ENCODE results near the gene UBE3B.

Gene UBE3B

DNA sequence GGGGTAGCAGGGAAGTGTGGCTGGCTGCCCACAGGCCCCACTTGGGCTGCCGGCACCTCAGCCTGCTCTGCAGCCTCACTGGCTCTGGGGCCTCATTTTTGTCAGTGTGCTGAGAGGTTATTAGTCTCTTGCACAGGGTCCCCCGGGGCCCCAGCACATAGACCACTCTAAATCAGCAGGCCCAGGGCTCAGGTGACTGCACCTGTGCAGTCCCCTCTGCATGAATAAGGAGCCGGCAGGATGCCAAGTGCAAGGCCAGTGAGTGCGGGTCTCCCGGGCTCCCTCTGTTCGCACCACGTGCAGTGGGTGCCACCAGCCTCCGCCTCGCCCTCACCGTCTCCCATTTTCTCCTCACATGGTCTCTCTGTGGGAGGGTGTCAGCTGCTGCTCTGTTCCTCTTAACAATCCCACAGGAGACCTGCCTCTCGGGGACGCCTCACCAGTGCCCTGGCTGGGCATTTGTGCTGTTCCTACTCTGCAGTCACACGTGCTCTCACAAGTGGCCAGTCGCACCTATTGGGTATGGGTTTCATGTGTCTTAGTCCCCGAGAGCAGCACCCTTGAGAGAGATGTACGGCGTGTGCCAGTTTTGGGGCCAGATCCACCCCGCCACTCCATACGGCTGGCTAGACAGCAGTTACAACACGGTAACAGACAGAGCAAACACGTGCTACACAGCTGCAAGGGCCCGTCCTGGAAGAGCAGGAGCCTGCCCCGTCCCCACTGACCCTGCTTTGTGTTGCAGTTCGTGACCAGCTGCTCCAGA, 55.5 kb downstream of the UBE3B start:
- no peak overlapping the region for H3K27ac ChIP-seq (ENCODE audit: low read depth, low read length)
- H3K9ac ChIP-seq (ENCODE audit: low read length) = no peak overlapping the region
- H3K4me1 ChIP-seq (ENCODE audit: control insufficient read depth, insufficient read depth, low read length) = no peaks in the 10 kb centered on the region
- no peaks in the 10 kb centered on the region for H3K27me3 ChIP-seq (ENCODE audit: control insufficient read depth, insufficient read depth, low read length)
- H3K4me3 ChIP-seq (ENCODE audit: low read length) = no peak overlapping the region
- H3K36me3 ChIP-seq (ENCODE audit: control insufficient read depth, insufficient read depth, low read length) = peaks cover 26% of the 10 kb centered on the region

GRCh38 chr12:109533487-109533740, 56.0 kb downstream of the UBE3B start:
- Histone ChIP-seq H3K4me3 (ENCODE audit: low read length) (no peak overlapping the region), H3K27ac (ENCODE audit: low read depth, low read length) (no peak overlapping the region), H3K9ac (ENCODE audit: low read length) (no peak overlapping the region), H3K27me3 (ENCODE audit: control insufficient read depth, insufficient read depth, low read length) (no peaks in the 10 kb centered on the region), H3K4me1 (ENCODE audit: control insufficient read depth, insufficient read depth, low read length) (no peaks in the 10 kb centered on the region), H3K36me3 (ENCODE audit: control insufficient read depth, insufficient read depth, low read length) (peaks cover 24% of the 10 kb centered on the region)

- Histone ChIP-seq H3K9ac (ENCODE audit: low read length) (no peak overlapping the region), H3K4me3 (ENCODE audit: low read length) (no peak overlapping the region), H3K4me1 (ENCODE audit: control insufficient read depth, insufficient read depth, low read length) (no peaks in the 10 kb centered on the region), H3K36me3 (ENCODE audit: control insufficient read depth, insufficient read depth, low read length) (peaks cover 24% of the 10 kb centered on the region), H3K27ac (ENCODE audit: low read depth, low read length) (no peak overlapping the region), H3K27me3 (ENCODE audit: control insufficient read depth, insufficient read depth, low read length) (no peaks in the 10 kb centered on the region)
These were observed 57.0 kb downstream of the UBE3B start for GRCh38 chr12:109534456-109534855.

DNA sequence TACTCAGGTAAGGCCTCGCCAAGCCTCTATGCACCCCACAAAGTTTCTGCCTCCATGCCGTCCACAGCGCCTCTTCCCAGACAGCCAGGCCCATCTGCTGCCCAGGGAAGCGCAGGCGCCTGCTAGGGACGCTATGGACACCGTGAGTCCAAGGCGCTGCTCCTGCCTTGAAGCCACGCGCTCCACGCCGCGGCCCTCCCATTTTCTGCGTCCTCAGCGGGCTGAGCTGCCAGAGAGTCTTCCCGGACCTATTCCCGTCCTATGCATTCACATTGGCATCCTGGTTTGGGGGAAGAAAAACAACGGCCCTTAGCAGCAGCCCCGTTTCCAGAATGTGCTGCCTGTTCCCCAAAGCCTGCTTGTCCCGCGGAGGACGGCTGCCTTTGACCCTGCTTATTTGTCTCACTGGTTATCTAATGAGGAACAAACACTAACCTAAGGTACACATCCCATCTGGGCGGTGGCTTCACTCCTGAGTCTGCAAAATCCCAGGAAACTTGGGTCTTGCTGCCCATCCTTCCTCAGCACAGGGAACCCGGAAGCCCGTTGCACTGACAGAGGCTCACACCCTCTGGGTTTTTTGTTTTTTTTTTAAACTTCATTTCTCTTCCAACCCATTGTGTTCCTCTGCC, 57.9 kb downstream of the UBE3B start:
- H3K4me3 ChIP-seq (ENCODE audit: low read length) = no peak overlapping the region
- H3K36me3 ChIP-seq (ENCODE audit: control insufficient read depth, insufficient read depth, low read length) = peaks cover 20% of the 10 kb centered on the region
- no peaks in the 10 kb centered on the region for H3K27me3 ChIP-seq (ENCODE audit: control insufficient read depth, insufficient read depth, low read length)
- H3K27ac ChIP-seq (ENCODE audit: low read depth, low read length) = no peak overlapping the region
- H3K4me1 ChIP-seq (ENCODE audit: control insufficient read depth, insufficient read depth, low read length) = no peaks in the 10 kb centered on the region
- no peak overlapping the region for H3K9ac ChIP-seq (ENCODE audit: low read length)

- no peaks in the 10 kb centered on the region for H3K4me1 ChIP-seq (ENCODE audit: control insufficient read depth, insufficient read depth, low read length)
- H3K9ac ChIP-seq (ENCODE audit: low read length) = no peak overlapping the region
- H3K36me3 ChIP-seq (ENCODE audit: control insufficient read depth, insufficient read depth, low read length) = peaks cover 16% of the 10 kb centered on the region
- H3K27ac ChIP-seq (ENCODE audit: low read depth, low read length) = no peak overlapping the region
- H3K4me3 ChIP-seq (ENCODE audit: low read length) = no peak overlapping the region
- H3K27me3 ChIP-seq (ENCODE audit: control insufficient read depth, insufficient read depth, low read length) = no peaks in the 10 kb centered on the region
These were observed 58.4 kb downstream of the UBE3B start for GRCh38 chr12:109535863-109536250.

GRCh38 chr12:109537136-109537535, 59.7 kb downstream of the UBE3B start:
- Histone ChIP-seq H3K27ac (ENCODE audit: low read depth, low read length) (no peak overlapping the region), H3K9ac (ENCODE audit: low read length) (no peak overlapping the region), H3K27me3 (ENCODE audit: control insufficient read depth, insufficient read depth, low read length) (no peaks in the 10 kb centered on the region), H3K4me1 (ENCODE audit: control insufficient read depth, insufficient read depth, low read length) (no peaks in the 10 kb centered on the region), H3K36me3 (ENCODE audit: control insufficient read depth, insufficient read depth, low read length) (peaks cover 7% of the 10 kb centered on the region), H3K4me3 (ENCODE audit: low read length) (no peak overlapping the region)

GRCh38 chr12:109538191-109538863, 60.9 kb downstream of the UBE3B start:
- H3K4me1 ChIP-seq (ENCODE audit: control insufficient read depth, insufficient read depth, low read length) = no peaks in the 10 kb centered on the region
- no peak overlapping the region for H3K4me3 ChIP-seq (ENCODE audit: low read length)
- H3K9ac ChIP-seq (ENCODE audit: low read length) = no peak overlapping the region
- H3K36me3 ChIP-seq (ENCODE audit: control insufficient read depth, insufficient read depth, low read length) = peaks cover 6% of the 10 kb centered on the region
- H3K27ac ChIP-seq (ENCODE audit: low read depth, low read length) = no peak overlapping the region
- H3K27me3 ChIP-seq (ENCODE audit: control insufficient read depth, insufficient read depth, low read length) = no peaks in the 10 kb centered on the region

- Histone ChIP-seq H3K27me3 (ENCODE audit: control insufficient read depth, insufficient read depth, low read length) (no peaks in the 10 kb centered on the region), H3K27ac (ENCODE audit: low read depth, low read length) (no peak overlapping the region), H3K36me3 (ENCODE audit: control insufficient read depth, insufficient read depth, low read length) (peaks cover 6% of the 10 kb centered on the region)
These were observed 62.1 kb downstream of the UBE3B start for GRCh38 chr12:109539508-109539907.

GRCh38 chr12:109540526-109541412, 63.3 kb downstream of the UBE3B start:
- peaks cover 3% of the 10 kb centered on the region for H3K36me3 ChIP-seq (ENCODE audit: control insufficient read depth, insufficient read depth, low read length)
- H3K4me1 ChIP-seq (ENCODE audit: control insufficient read depth, insufficient read depth, low read length) = no peaks in the 10 kb centered on the region
- H3K4me3 ChIP-seq (ENCODE audit: low read length) = no peak overlapping the region
- H3K9ac ChIP-seq (ENCODE audit: low read length) = no peak overlapping the region
- H3K27ac ChIP-seq (ENCODE audit: low read depth, low read length) = no peak overlapping the region
- H3K27me3 ChIP-seq (ENCODE audit: control insufficient read depth, insufficient read depth, low read length) = no peaks in the 10 kb centered on the region

More at GRCh38 chr12:109539508-109539907, 62.1 kb downstream of the UBE3B start:
- no peak overlapping the region for H3K9ac ChIP-seq (ENCODE audit: low read length)
- H3K4me1 ChIP-seq (ENCODE audit: control insufficient read depth, insufficient read depth, low read length) = no peaks in the 10 kb centered on the region
- H3K4me3 ChIP-seq (ENCODE audit: low read length) = no peak overlapping the region

GRCh38 chr12:109541413-109541726, 63.9 kb downstream of the UBE3B start:
- Histone ChIP-seq H3K27me3 (ENCODE audit: control insufficient read depth, insufficient read depth, low read length) (no peaks in the 10 kb centered on the region), H3K36me3 (ENCODE audit: control insufficient read depth, insufficient read depth, low read length) (no peaks in the 10 kb centered on the region), H3K4me3 (ENCODE audit: low read length) (no peak overlapping the region), H3K9ac (ENCODE audit: low read length) (no peak overlapping the region), H3K27ac (ENCODE audit: low read depth, low read length) (no peak overlapping the region), H3K4me1 (ENCODE audit: control insufficient read depth, insufficient read depth, low read length) (no peaks in the 10 kb centered on the region)

GRCh38 chr12:109542014-109542413, 64.6 kb downstream of the UBE3B start:
- Histone ChIP-seq H3K4me3 (ENCODE audit: low read length) (no peak overlapping the region), H3K27me3 (ENCODE audit: control insufficient read depth, insufficient read depth, low read length) (no peaks in the 10 kb centered on the region), H3K27ac (ENCODE audit: low read depth, low read length) (no peak overlapping the region)

DNA sequence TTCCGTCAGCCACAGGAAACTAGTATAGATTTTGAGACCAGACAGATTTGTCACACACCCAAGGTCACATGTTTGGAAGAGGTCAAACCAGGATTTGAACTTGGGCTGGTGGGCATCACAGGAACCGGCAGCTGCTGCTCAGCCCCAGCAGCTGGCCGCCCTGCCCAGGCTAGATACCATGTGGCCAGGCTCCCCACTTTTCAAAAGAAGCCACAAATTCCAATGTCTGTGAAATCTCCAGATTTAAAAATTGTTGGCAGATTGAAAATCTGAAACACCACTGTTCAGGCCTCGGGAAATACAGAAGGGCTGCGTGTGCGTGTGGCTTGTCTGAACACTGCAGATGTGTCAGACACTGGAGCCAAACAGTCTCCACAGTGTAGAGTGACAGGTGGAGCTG, 65.4 kb downstream of the UBE3B start:
- no peaks in the 10 kb centered on the region for H3K27me3 ChIP-seq (ENCODE audit: control insufficient read depth, insufficient read depth, low read length)
- H3K4me1 ChIP-seq (ENCODE audit: control insufficient read depth, insufficient read depth, low read length) = no peaks in the 10 kb centered on the region
- H3K27ac ChIP-seq (ENCODE audit: low read depth, low read length) = no peak overlapping the region

More at GRCh38 chr12:109542014-109542413, 64.6 kb downstream of the UBE3B start:
- Histone ChIP-seq H3K4me1 (ENCODE audit: control insufficient read depth, insufficient read depth, low read length) (no peaks in the 10 kb centered on the region), H3K36me3 (ENCODE audit: control insufficient read depth, insufficient read depth, low read length) (no peaks in the 10 kb centered on the region), H3K9ac (ENCODE audit: low read length) (no peak overlapping the region)

More for the DNA sequence above, 65.4 kb downstream of the UBE3B start:
- Histone ChIP-seq H3K4me3 (ENCODE audit: low read length) (no peak overlapping the region), H3K36me3 (ENCODE audit: control insufficient read depth, insufficient read depth, low read length) (no peaks in the 10 kb centered on the region), H3K9ac (ENCODE audit: low read length) (no peak overlapping the region)

Measured in rectal smooth muscle tissue (tissue), 1 donor.